HG03139 (cell line): ENCODE results near the gene BTN2A1.
"Not testable (repeated sequence)": the region's sequence is repeated elsewhere in the genome, so short reads cannot be mapped to it uniquely, and the experiment has no call there.

Experiments
- ATAC-seq: cut with Tn5 transposase; IDR thresholded peaks from one replicate; pipeline ENCODE4 v1.9.1; 2021; ENCODE audit not compliant: unreplicated experiment

The BTN2A1 gene

GRCh38 chr6:26432627-26433201 lies 25.0 kb upstream of the BTN2A1 start:
- ATAC-seq, result no peak

GRCh38 chr6:26433680-26434079 lies 24.1 kb upstream of the BTN2A1 start:
- not testable (repeated sequence) for ATAC-seq

- no peak for ATAC-seq
Measured at GRCh38 chr6:26436018-26436417, 21.7 kb upstream of the BTN2A1 start.

GRCh38 chr6:26437550-26437949 lies 20.2 kb upstream of the BTN2A1 start:
- no peak for ATAC-seq

- no peak for ATAC-seq
Measured at GRCh38 chr6:26438000-26438399, 19.8 kb upstream of the BTN2A1 start.

- no peak for ATAC-seq
Measured at GRCh38 chr6:26439151-26440125, 18.3 kb upstream of the BTN2A1 start.

GRCh38 chr6:26440977-26441358 lies 16.8 kb upstream of the BTN2A1 start:
- no peak for ATAC-seq

- no peak for ATAC-seq
Measured at GRCh38 chr6:26441977-26442376, 15.8 kb upstream of the BTN2A1 start.

- no peak for ATAC-seq
Measured at GRCh38 chr6:26445934-26446667, 11.7 kb upstream of the BTN2A1 start.

- ATAC-seq, result no peak
Measured at GRCh38 chr6:26447257-26447656, 10.5 kb upstream of the BTN2A1 start.

GRCh38 chr6:26450240-26450639 lies 7.5 kb upstream of the BTN2A1 start:
- no peak for ATAC-seq

- no peak for ATAC-seq
Measured at GRCh38 chr6:26452631-26453235, 5.0 kb upstream of the BTN2A1 start.

GRCh38 chr6:26454631-26455030 lies 3.1 kb upstream of the BTN2A1 start:
- ATAC-seq, result no peak

GRCh38 chr6:26455357-26455970 lies 2.3 kb upstream of the BTN2A1 start:
- ATAC-seq, result no peak

GRCh38 chr6:26457264-26457805 lies 420 bp upstream of the BTN2A1 start:
- ATAC-seq, result peak; percentile 22

GRCh38 chr6:26459023-26459810 lies 1.5 kb downstream of the BTN2A1 start:
- no peak for ATAC-seq

- not testable (repeated sequence) for ATAC-seq
Measured at GRCh38 chr6:26461353-26461752, 3.6 kb downstream of the BTN2A1 start.

- ATAC-seq, result no peak
Measured at GRCh38 chr6:26464014-26464413, 6.3 kb downstream of the BTN2A1 start.

GRCh38 chr6:26464416-26465131 lies 6.8 kb downstream of the BTN2A1 start:
- no peak for ATAC-seq
